GM12873 (cell line): ENCODE results near the gene LRFN2.

Source experiments
- TF ChIP-seq, protein P1 (sequence below): IDR thresholded peaks from 2 replicates; pipeline ENCODE4 v1.5.1; 2012; ENCODE audit warnings: low read depth, mild to moderate bottlenecking, moderate library complexity, low read length, control low read depth; ENCODE audit not compliant: insufficient read depth; ENCODE audit errors: missing control alignments

Gene LRFN2

GRCh38 chr6:40509716-40510260 is 77.4 kb downstream of the LRFN2 start:
- TF ChIP-seq, protein P1, sequence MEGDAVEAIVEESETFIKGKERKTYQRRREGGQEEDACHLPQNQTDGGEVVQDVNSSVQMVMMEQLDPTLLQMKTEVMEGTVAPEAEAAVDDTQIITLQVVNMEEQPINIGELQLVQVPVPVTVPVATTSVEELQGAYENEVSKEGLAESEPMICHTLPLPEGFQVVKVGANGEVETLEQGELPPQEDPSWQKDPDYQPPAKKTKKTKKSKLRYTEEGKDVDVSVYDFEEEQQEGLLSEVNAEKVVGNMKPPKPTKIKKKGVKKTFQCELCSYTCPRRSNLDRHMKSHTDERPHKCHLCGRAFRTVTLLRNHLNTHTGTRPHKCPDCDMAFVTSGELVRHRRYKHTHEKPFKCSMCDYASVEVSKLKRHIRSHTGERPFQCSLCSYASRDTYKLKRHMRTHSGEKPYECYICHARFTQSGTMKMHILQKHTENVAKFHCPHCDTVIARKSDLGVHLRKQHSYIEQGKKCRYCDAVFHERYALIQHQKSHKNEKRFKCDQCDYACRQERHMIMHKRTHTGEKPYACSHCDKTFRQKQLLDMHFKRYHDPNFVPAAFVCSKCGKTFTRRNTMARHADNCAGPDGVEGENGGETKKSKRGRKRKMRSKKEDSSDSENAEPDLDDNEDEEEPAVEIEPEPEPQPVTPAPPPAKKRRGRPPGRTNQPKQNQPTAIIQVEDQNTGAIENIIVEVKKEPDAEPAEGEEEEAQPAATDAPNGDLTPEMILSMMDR: no peak

- TF ChIP-seq, protein P1: no peak
Observed at GRCh38 chr6:40509086-40509485, 78.1 kb downstream of the LRFN2 start.

- TF ChIP-seq, protein P1: no peak
Observed at GRCh38 chr6:40506954-40507353, 80.2 kb downstream of the LRFN2 start.

DNA sequence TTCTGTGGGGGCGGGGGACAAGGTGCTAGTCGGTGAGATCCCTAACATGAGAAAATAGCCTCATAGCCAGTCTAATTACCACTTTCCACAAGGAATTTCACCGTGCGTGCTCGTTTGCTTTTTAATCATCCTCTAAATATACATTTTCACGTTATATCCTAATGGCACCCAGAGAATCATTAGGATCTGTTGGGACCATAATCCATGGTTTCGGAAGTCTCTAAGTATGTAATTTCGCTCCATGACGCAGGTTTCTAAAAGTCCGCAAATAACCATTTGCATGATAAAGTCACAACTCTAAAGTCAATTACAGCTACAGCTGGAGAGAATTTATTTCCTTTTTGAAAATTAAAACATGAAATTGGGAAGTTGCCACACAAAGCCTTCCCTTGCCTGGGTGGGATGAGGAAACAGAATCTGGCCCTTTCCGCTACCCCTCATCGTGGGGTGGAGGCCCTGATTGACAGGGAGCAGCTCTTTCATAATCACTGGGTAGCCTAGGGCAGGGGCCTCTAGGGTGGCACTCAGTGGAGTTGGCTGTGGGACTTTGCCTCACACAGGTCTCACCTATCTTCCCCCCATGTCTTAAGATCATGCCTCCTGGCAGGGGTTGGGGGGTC is 81.9 kb downstream of the LRFN2 start:
- TF ChIP-seq, protein P1: no peak

DNA sequence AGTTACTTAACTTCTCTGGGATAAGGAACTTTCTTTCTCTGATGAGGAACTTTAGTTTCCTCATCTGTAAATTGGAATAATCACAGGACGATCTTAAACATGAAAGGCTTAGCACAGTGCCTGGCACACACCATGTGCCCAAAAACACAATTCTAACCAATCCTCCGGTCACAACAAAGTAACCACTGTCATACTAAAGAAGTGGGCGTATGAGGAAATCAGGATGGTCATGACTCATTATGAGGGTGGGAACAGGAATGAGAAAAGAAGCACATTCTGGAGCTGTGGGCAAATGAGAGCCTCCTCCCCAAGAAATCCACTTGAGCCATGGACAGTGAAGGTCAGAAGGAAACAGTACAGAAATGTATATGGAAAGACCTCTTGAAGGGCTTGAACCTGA is 82.9 kb downstream of the LRFN2 start:
- TF ChIP-seq, protein P1: no peak

- TF ChIP-seq, protein P1: no peak
Observed at GRCh38 chr6:40500227-40500626, 86.9 kb downstream of the LRFN2 start.

DNA sequence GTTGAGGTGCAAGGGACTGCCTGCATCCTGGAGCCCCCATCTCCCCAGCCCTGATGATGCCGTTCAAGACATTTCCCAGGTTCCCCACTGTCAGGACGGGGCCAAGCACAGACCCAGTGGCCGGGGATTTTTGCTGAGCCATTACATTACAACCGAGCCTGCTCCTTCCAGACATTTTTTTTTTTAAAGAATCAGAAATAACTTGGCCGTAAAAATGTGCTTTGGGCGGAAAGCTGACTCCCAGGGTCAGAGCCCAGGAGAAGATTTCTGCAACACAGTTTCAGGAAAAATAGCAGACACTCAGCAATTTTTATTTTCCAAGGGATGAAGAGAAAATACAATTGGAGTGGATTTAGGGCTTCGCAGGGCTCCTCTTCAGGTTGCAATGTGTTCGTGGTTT is 87.9 kb downstream of the LRFN2 start:
- TF ChIP-seq, protein P1: no peak
